HG03108 (cell line): ENCODE measurements around the gene CTDSP2.

Source experiments
- ATAC-seq: cut with Tn5 transposase; IDR thresholded peaks from one replicate; pipeline ENCODE4 v1.9.1; 2021; ENCODE audit warnings: moderate library complexity; ENCODE audit not compliant: unreplicated experiment

CTDSP2 gene

DNA sequence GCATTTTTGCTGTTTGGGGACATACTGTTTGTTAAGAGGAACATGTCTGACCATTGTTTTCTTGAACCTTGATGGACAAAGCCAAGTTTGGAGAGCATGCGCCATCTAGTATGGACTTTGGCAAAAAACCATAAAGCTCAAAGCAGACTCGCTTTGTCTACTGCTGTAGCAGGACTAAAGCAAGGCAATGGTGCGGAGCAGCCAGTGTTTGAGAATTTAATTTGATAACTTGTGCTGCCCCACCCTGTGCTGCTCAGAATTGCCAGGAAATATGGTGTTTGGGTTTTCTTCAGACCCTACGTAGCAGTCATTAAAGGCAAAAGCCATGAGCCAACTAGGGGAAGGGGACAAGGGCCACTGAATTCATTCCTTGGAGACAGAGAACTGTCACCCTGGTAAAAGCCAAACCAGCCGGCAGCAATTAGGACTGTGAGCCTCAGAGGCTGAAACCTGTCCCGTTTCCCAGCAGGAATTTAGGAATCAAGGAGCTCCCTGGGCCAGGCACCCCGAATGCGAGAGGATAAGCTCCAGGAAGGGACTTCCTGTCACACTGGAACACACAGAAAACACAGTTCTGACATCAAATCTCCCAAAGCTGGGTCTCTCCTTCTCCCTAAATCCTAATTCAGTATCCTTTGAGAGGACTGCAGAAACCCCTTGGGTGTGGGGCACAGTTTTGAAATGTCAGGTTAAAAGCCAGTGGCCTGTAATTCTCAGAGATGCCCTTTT is 29.1 kb downstream of the CTDSP2 start:
- no peak for ATAC-seq

DNA sequence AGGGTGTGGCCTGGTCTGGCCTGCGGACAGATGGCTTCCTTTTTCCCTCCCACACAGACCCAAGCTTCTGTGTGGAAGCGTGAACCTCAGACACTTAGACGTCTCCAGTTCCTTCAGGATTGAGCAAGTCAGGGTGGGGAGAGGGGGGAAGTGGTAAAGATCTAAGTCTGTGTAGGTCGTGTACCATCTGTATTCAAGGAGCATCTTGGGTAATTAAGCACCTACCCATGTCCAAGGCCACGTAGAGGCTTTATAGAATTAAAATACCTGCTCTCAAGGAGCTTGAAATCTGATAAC is 29.7 kb downstream of the CTDSP2 start:
- ATAC-seq = no peak

DNA sequence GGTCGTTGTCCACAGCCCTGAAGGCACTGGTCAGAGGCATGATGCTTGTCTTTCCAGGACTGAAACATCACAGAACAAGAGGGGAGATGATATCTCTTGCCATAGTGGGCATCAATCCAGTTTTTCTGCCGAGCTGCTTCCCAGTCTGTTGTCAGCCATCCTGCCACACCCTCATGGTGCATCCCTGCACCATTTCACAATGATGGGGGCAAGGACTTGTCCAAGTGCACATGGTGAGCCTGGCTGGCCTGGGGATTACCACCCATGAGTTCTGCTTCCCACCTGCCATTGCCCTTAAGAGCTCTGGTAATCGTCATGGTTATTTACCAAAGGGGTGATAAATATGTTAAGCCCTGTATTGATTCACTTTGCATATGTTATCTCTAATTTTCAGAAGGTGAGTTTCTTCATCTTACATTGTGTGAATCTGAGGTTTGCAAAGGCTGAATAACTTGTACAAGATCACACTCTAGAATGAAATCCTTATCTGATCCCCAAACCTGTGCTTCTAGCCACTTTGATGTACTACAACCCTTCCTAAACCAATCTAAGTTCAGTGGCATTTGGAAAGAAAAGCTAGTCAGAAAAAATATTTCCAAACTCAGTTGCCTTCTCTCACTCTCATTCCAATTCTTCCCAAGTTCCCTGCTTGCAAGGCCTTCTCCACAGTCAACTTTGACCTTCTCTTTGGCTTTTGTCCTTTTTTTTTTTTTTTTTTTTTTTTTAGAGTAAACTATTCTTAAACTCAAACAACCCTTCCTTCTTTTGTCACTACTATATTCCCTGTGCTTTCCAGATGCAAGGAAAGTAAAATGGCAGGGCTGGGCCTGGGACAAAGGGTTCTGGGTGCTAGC is 30.3 kb downstream of the CTDSP2 start:
- no peak for ATAC-seq

DNA sequence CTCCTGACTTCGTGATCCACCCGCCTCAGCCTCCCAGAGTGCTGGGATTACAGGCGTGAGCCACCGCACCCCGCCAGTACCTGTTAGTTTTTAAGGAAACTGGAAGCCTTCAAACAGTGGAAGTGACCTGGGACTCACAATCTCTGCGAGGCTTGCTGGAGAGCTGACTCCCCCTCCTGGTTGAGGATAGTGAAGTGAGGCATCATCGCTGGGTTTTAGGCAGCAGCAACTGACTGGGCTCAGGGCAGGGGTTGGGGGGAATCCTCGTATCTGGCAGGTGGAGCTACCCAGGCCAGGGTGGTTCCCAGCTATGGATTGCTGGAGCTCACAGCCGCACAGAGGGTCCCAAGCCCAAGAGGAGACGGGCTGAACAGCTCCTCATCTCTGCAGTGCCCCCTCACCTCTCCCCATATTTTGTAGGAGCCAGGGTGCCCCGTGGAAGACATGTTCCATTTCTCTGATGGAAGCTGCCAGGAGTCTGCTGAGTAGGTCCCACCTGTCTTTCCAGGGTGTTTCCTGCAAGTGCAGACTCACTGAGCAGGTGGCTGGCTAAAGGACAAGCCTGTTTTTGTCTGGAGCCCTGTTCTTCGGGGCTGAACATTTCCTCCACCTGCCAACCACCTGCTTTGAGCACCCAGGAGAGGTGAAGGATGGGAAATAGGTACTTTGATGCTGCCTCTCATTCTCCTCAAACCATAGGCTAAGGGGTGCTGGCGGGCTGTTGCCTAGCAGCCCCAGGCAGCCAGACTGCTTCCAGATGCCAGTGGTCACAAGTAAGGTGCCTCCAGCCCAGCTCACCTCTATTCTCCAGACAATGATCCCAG is 31.1 kb downstream of the CTDSP2 start:
- no peak for ATAC-seq

DNA sequence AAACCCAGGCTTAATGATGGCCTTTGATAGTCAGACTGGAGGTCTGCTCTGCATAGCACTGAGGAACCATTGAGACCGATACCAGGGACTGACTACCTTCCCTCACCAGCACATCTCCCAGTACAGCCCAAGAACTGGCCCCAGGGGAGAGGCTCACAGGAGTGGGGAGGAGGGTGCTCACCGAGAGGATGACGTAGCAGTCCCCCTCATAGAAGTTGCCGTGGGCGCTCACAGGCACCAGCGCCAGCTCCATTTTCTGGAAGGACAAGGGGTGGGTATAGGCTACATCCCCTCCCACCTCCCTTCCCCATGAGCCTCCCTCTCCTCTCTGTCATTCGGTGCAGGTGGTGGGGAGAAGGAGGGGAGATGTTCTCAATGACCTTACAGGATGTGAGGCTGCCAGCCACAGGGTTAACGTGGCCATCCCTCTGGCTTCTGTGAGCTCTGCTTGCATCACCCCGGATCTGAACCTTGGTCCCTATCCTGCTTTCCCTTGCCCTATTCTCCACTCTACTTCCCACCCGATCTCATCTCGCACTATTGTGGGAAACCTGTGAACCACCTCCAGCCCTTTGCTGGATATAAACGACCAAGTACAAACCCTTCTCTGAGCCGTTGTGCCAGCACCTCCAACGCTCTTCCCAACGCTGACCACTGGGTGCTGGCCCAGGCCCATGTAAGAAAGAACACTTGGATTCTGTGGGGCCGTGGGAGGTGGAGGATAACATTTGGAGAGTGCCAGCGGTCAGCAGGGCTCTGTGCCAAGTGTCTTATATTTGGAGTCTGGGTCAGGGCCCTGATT is 32.4 kb downstream of the CTDSP2 start:
- ATAC-seq = no peak

DNA sequence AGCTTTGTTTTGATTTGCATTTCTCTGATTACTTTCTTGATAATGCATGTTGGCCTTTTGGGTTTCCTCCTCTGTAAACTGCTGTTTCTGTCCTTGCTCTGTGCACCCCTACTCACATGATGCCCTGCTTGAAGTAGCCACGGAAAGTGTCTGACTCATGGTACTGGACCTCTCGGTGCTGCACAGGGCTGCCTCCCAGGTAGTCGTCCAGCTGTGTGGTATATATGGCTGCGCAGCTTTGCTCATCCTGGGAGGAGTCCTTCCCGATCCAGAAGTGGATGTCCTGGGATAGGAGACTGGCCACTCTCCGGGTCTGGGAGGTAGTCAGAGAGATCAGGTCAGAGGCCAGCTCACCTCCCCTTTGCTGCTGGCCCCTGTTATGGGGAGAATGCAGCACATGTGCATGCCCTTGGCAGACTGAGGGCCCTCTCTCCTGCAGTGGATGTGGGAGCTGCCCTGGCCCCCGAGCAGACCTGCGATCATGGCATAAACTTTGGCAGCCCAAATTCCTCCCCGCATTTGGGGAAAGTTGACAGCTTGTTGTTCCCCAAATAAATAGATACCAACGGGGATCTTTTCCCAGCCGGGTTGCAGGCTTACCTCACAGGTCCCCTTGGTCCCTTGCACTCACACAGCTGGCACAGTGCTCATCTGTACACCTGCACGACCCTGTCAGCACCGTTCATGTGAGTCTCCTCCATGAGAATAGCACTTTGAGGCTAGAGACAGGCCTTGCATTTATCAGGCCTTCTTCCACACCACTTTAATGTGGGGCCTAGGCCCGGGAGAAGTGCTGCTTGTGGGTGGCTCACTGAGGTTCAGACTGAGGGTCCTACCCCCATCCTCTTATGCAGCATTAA is 33.2 kb downstream of the CTDSP2 start:
- no peak for ATAC-seq

DNA sequence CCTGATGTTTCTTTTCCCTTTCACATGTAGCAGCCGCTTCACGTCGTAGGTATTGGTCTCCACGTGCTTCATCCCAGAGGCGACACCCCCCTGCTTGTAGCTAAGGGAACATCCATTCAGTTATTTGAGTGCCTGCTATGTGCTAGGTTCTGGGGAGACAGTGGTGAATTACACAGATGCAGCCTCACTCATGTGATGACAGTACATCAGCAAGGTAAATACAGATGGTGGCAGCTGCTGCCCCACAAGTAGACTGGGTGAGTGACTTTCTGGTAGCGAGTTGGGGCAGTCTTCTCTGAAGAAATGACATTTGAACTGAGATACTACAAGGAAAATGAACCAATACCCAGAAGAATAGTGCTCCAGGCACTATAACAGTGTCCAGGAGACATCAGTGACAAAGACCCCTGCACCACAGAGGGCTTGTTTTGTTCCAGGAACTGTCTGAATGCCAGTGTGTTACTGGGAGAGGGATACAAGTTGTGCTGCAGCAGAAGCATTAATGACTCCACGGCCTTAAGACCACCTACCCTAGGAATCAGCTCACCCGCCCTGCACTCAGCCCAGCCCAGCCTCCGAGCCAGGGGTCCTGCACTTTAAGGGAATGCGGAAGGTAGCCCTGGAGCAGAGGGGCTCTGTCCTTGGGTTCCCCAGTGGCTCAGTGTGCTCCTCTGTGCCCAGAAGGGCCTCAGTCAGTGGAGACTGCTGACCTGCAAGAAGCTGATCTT is 35.3 kb downstream of the CTDSP2 start:
- ATAC-seq = no peak

DNA sequence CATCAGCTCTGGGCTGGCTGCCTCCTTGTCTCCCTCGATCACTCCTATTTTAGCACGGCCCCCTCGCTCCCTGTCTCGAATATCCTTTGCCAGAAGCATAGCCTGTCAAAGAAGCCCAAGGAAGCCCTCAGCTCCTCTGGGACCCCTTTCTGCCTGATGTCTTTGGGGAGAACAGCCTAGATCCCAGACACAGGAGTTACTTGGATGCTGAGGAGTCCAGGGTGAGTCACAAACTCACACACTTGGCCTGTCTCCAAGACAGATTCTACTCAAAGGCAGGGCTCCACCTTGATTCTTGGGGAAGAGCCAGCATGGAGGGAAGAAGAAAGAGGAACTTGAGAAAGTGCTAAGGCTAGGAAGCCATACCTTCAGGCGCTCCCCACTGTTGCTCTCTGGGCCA is 36.1 kb downstream of the CTDSP2 start:
- ATAC-seq = no peak

DNA sequence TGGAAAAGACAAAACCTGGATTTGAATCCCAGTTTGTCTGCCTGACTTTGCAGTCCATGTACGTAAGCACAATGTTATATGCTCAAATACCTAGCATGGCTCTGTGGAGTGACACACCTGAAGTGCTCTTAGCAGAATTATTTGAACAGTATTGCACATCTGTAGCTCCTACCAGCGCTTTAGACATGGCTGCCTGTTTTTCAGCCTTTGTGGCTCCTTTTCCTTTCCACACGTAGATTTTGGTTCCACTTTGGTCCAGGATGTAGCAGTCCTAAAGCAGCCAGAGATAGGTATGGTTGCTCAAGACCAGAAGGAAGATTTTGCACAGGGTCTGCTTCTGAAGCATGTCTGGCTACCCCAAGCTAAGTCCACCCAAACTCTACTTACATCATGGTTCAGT is 37.1 kb downstream of the CTDSP2 start:
- no peak for ATAC-seq

DNA sequence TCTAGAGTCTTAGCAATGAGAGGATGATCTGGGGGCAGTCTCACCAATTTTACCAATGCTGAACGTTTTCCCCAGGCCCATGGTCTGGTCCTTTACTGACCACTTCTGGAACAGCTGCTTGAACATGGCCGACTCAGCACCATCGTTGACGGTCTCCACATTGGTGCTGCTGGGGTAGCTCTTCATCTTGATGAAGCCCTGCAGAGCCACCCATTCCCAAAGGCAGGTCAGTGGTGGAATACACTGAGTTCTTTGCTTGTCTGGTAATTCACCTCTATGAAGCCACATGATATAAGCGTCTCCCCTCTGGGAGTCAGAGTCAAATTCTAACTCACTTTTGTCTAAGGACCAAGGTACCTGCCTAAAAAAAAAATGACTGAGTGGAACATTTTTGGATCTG is 38.2 kb downstream of the CTDSP2 start:
- no peak for ATAC-seq

DNA sequence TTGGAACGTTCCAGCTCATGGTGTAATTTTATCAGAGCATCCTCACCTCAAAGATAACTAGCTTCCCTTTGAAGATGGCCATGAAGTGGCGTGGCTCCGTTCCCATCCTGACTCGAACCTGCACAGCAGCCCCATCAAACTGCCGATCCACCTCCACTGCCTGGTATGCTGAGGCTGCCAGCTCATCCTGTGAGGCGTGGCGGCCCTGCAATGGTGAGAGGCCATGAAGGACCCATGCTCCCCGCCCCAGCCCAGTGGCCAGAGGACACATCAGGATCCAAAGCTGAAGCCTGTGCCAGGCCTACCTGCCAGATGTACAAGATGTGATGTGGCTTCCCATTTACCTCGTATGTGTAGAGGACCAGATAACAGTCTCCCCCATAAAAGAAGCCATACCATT is 39.2 kb downstream of the CTDSP2 start:
- ATAC-seq = no peak

DNA sequence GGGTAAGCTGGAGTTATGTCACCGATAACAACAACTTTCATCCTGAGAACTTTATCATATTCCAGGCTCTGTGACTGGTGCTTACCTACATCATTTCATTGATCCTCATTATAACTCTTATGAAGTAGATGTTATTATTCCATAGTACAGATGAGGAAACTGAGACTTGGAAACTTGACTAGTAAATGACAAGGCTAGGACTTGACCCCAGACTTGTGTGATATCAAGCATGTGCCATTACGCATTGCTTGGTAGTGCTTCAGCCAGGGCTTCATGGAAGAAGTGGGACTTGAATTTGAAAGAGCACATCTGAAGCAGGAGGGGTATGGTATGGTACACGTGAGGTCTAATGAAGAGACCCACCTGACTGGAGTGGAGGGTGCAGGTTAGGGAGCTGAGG is 39.9 kb downstream of the CTDSP2 start:
- no peak for ATAC-seq

DNA sequence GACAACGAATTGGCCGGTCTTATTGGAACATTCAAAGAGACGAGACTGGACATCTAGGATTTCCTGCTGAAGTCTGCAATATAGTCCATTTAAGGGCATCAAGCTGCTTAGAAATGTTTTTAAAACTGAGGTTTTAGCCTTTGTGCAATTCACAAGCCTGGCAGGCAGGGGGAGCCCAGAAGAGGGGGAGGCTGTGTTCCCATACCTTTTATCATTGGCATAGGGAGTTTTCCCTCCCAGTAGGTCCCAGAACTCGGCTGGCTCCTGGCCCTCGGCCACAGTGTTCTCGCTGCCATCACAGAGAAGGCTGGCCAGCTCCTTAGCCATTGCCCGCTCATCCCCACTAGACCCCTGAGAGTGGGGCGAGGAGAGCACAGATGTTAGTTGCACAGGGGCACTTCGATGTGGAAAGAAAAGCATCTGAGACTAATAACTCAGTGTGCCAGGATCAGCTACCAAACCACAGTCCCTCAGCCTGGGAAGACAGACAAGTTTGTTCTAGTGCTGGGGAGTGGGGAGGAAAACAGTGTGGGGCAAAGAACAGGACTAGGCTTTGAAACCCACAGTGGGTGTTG is 43.1 kb downstream of the CTDSP2 start:
- no peak for ATAC-seq

DNA sequence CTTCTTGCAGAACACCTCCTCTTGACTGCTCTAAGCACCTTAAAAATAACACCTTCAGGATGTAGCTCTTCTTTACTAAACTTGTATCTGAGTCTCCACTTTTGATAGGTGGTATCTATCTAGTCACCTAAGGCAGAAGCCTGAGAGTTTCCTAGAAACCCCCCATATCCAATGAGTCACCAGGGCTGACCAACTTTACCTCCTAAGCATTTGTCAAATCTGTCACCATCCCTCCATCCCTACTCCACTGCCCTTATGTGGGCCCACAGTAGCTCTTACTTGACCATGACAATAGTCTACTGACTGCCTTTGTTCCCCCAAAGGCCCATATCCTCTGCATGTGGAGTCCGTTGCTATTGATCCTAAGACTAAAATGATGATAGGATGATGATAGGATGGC is 43.9 kb downstream of the CTDSP2 start:
- ATAC-seq = no peak

DNA sequence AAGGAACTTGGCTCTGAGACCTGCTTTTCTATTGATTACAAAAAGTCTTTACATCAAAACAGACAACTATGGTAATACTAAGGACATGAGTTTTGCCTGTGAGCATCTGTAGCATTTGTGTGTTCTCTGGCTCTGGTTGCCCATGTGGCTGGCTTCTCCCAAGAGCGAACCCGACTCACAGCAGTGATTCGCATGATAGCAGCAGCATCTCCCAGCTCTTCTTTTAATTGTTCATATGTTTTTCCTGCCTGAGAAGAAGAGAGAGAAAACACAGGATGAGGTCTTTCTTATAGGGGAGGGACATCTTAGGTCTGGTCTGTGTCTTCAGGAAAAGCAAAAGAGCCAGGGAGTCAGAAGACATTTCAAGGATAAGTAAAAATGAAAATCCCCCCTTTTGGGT is 45.6 kb downstream of the CTDSP2 start:
- no peak for ATAC-seq

DNA sequence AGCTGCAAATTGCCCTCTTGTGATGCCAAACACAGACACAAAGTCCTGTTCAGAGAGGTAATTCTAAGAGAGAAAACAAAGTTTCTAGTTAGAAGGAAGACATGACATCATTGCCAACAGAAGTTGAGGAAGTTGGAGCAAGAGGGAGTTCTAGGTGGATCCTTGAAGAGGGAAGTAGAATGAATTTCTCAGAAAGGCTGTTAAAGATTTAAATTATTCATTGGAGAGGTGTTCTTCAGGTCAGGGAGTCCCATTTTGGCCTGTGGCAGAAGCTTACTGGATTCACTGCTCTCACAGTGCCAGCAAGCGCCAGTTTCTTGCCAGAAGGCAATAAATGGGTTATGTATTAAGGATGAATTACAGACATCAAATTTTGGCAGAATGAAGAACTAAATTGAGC is 48.6 kb downstream of the CTDSP2 start:
- no peak for ATAC-seq

DNA sequence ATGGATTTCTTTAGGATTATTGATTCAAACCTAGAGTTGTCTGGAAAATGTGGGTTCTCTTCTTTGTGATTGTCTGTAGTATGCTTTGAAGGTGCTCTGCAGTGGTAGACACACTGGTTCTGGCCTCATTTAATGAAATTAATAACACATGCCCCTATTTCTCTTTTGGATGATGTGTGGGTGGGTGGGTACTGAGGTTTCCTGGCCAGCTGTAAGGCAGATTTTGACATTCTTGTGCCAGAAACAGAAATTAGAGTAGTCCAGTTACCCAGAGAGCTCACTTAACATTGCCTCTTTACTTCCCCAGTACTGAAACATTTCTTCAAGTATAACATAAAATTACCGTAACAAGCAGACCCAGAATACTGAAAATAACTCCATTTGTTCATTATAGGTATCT is 49.5 kb downstream of the CTDSP2 start:
- ATAC-seq = no peak

DNA sequence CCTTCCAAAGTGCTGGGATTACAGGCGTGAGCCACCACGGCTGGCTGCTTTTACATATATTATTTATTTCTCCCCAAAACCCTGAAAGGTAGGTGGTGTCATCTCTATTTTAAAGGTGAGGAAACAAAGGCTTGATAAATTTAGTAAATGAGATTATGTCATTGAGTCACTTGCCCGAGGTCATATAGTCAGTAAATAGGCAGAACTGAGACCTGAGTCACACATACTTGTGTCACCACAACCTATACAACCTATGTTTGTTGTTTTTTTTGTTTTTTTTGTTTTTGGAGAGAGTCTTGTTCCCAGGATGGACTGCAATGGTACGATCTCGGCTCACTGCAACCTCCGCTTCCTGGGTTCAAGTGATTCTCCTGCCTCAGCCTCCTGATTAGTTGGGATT is 51.2 kb downstream of the CTDSP2 start:
- no peak for ATAC-seq

DNA sequence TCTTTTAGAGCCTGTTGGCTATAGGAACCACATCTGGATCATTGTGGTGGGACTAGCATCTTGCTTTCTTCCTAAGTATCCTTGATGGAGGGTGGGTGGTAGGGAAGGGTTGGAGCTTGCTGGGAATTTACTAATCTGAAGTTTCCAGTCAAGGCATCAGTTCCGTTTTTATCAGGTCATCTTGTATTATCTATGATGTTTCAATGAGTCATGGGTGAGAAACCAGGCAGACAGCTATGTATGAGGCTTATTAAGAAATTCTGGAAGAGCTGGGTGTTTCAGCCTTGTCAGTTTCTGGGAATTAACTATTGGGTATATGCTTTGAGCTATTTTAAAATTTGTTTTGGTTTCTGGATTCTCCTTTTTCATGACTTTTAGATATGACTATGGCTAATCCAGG is 52.6 kb downstream of the CTDSP2 start:
- no peak for ATAC-seq
